GM18519 (cell line): ENCODE data around the gene AKAP9.
"Not testable (repeated sequence)": the region's sequence is repeated elsewhere in the genome, so short reads cannot be mapped to it uniquely, and the experiment has no call there.

Experiments used
- ATAC-seq: cut with Tn5 transposase; IDR thresholded peaks from one replicate; pipeline ENCODE4 v1.9.1; 2021; ENCODE audit warnings: mild to moderate bottlenecking, moderate library complexity; ENCODE audit not compliant: unreplicated experiment, low FRiP score

AKAP9 gene

GRCh38 chr7:92053312-92053711, 112.7 kb downstream of the AKAP9 start:
- ATAC-seq = no peak

- ATAC-seq = no peak
Measured at GRCh38 chr7:92056286-92056685, 115.6 kb downstream of the AKAP9 start.

- no peak for ATAC-seq
Measured at GRCh38 chr7:92057375-92057774, 116.7 kb downstream of the AKAP9 start.

GRCh38 chr7:92058040-92058439, 117.4 kb downstream of the AKAP9 start:
- ATAC-seq = no peak

GRCh38 chr7:92058899-92059298, 118.2 kb downstream of the AKAP9 start:
- no peak for ATAC-seq

GRCh38 chr7:92061154-92061553, 120.5 kb downstream of the AKAP9 start:
- ATAC-seq = no peak

- ATAC-seq = no peak
Measured at GRCh38 chr7:92064438-92065029, 123.9 kb downstream of the AKAP9 start.

- ATAC-seq = no peak
Measured at GRCh38 chr7:92071032-92071431, 130.4 kb downstream of the AKAP9 start.

- ATAC-seq = no peak
Measured at GRCh38 chr7:92072121-92072520, 131.5 kb downstream of the AKAP9 start.

- no peak for ATAC-seq
Measured at GRCh38 chr7:92072708-92073107, 132.0 kb downstream of the AKAP9 start.

GRCh38 chr7:92075455-92076158, 134.9 kb downstream of the AKAP9 start:
- peak; percentile 68 for ATAC-seq

GRCh38 chr7:92076509-92076908, 135.8 kb downstream of the AKAP9 start:
- no peak for ATAC-seq

- ATAC-seq = not testable (repeated sequence)
Measured at GRCh38 chr7:92083922-92084321, 143.3 kb downstream of the AKAP9 start.

- ATAC-seq = no peak
Measured at GRCh38 chr7:92088266-92088665, 147.6 kb downstream of the AKAP9 start.

GRCh38 chr7:92092210-92092609, 151.5 kb downstream of the AKAP9 start:
- ATAC-seq = no peak

GRCh38 chr7:92095380-92095779, 154.7 kb downstream of the AKAP9 start:
- ATAC-seq = no peak

- no peak for ATAC-seq
Measured at GRCh38 chr7:92100534-92100933, 159.9 kb downstream of the AKAP9 start.

- ATAC-seq = not testable (repeated sequence)
Measured at GRCh38 chr7:92102862-92103261, 162.2 kb downstream of the AKAP9 start.

GRCh38 chr7:92108821-92109220, 168.2 kb downstream of the AKAP9 start:
- no peak for ATAC-seq

GRCh38 chr7:92110857-92111256, 170.2 kb downstream of the AKAP9 start:
- ATAC-seq = no peak

GRCh38 chr7:92115821-92116220, 175.2 kb downstream of the AKAP9 start:
- no peak for ATAC-seq

- no peak for ATAC-seq
Measured at GRCh38 chr7:92116949-92117348, 176.3 kb downstream of the AKAP9 start.
